ENCODE measurements around the gene DSCAML1.

DSCAML1 gene

GRCh38 chr11:117664897-117665296, 132.1 kb downstream of the DSCAML1 start:
- peak overlapping the region in 5 of 11 experiments; percentile 13 to 58 (median 36); a peak in 9 of 22 replicates for H3K4me2 ChIP-seq
- H4K20me1 ChIP-seq: peaks cover 0 to 13% (median 0%) of the 10 kb centered on the region in 11 experiments; a peak in 4 of 22 replicates
- no peak overlapping the region for H3K4me3 ChIP-seq
- no peak overlapping the region for H3K9ac ChIP-seq
- H3K27ac ChIP-seq: no peak overlapping the region
- peaks cover 0 to 10% (median 0%) of the 10 kb centered on the region in 11 experiments; a peak in 4 of 22 replicates for H3K27me3 ChIP-seq
- no peak for TF ChIP-seq Cebpa-rat (IDR thresholded peaks at IDR 0.05)
- H3K36me3 ChIP-seq: no peaks in the 10 kb centered on the region
- H3K4me1 ChIP-seq: peaks cover 0 to 19% (median 6%) of the 10 kb centered on the region in 10 experiments; a peak in 11 of 20 replicates
- H3K9me3 ChIP-seq (replicated peaks in 1 of 11): no peaks in the 10 kb centered on the region

DNA sequence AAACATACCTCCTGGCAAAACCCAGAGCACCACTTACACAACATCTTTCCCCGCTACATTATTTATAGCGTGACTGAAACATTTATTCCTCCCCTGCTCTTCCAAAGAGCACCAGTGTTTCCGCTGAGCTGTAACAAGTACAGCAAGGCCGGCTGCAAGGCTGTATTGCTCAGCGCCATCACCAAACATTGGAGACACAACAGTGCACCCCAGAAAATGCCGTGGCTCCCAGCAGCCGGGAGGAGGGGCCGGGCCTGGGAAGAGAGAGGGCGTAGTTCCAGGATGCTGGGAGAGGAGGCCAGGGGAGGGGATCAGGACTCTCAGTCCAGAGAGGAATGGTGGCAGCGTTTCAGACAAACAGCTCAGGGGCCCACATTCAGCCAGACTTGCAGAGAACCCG, 133.2 kb downstream of the DSCAML1 start:
- no peak for TF ChIP-seq Cebpa-rat (IDR thresholded peaks at IDR 0.05)
- Histone ChIP-seq H3K9me3 (replicated peaks in 1 of 11) (no peaks in the 10 kb centered on the region), H3K4me3 (no peak overlapping the region)

DNA sequence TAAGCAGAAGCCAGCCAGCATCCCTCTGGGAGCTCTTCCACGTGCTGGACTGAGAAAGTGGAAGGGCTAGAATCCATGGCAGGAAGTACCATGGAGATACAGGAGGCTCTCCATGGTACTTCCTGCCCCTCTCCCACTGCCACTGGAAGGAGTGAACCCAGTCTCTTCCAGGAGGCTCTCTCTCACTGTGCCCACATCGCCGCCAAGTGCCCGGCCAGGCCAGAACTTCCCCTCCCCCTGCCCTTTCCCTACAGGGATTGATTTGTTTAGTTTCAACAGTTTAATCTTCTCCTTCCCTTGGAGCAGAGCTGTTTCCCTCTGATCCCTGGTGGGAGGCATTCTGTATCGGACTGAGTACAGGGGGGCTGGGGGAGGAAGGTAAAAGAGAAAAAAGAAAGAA, 133.6 kb downstream of the DSCAML1 start:
- H3K4me3 ChIP-seq: no peak overlapping the region
- H3K27me3 ChIP-seq: peaks cover 0 to 10% (median 0%) of the 10 kb centered on the region in 11 experiments; a peak in 4 of 22 replicates
- peaks cover 0 to 19% (median 6%) of the 10 kb centered on the region in 10 experiments; a peak in 11 of 20 replicates for H3K4me1 ChIP-seq
- no peak overlapping the region for H3K27ac ChIP-seq
- no peak for TF ChIP-seq Cebpa-rat (IDR thresholded peaks at IDR 0.05)
- no peaks in the 10 kb centered on the region for H3K36me3 ChIP-seq
- peak overlapping the region in 6 of 11 experiments; percentile 15 to 58 (median 36); a peak in 7 of 22 replicates for H3K4me2 ChIP-seq
- H3K9me3 ChIP-seq (replicated peaks in 1 of 11): no peaks in the 10 kb centered on the region
- peaks cover 0 to 9% (median 0%) of the 10 kb centered on the region in 11 experiments; a peak in 3 of 22 replicates for H4K20me1 ChIP-seq
- H3K9ac ChIP-seq: no peak overlapping the region

More for the DNA sequence above, 133.2 kb downstream of the DSCAML1 start:
- H3K4me1 ChIP-seq: peaks cover 0 to 19% (median 6%) of the 10 kb centered on the region in 10 experiments; a peak in 11 of 20 replicates
- no peak overlapping the region for H3K27ac ChIP-seq
- no peaks in the 10 kb centered on the region for H3K36me3 ChIP-seq
- peaks cover 0 to 13% (median 0%) of the 10 kb centered on the region in 11 experiments; a peak in 4 of 22 replicates for H4K20me1 ChIP-seq
- peak overlapping the region in 7 of 11 experiments; percentile 1 to 58 (median 34); a peak in 10 of 22 replicates for H3K4me2 ChIP-seq
- H3K9ac ChIP-seq: no peak overlapping the region
- H3K27me3 ChIP-seq: peaks cover 0 to 10% (median 0%) of the 10 kb centered on the region in 11 experiments; a peak in 4 of 22 replicates

DNA sequence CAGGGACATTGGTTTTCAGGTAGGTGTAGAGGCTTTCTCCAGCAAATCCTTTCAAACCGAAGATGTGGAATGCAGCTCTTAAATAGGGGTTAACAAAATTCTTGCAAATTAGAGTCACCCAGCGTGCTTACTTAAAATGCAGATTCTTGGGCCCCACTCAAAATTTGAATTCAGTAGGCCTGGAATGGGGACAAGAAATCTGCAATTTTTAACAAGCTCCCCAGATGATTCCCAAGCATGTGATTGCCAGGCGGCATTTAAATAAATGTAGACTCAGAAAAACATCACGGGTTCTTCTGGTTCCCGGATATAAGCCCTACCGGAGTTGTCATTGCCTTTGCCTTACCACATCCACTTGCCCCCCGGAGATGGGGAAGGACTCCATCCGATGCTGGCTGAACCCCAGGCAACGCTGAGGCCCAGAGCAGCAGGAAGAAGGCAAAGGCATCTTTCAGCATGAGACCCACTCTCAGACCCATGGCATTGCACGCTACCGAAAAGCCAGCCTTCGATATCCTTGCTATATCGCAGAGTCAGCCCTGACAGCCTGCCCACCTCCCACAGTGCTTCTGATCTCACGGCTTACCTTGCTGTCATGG, 134.2 kb downstream of the DSCAML1 start:
- Histone ChIP-seq H3K27ac (no peak overlapping the region), H4K20me1 (peaks cover 0 to 9% (median 0%) of the 10 kb centered on the region in 11 experiments; a peak in 3 of 22 replicates), H3K9ac (no peak overlapping the region), H3K36me3 (no peaks in the 10 kb centered on the region), H3K4me1 (peaks cover 0 to 19% (median 6%) of the 10 kb centered on the region in 10 experiments; a peak in 11 of 20 replicates), H3K27me3 (peaks cover 0 to 10% (median 0%) of the 10 kb centered on the region in 11 experiments; a peak in 4 of 22 replicates), H3K4me3 (no peak overlapping the region), H3K9me3 (replicated peaks in 1 of 11) (no peaks in the 10 kb centered on the region), H3K4me2 (no peak overlapping the region)
- no peak for TF ChIP-seq Cebpa-rat (IDR thresholded peaks at IDR 0.05)

DNA sequence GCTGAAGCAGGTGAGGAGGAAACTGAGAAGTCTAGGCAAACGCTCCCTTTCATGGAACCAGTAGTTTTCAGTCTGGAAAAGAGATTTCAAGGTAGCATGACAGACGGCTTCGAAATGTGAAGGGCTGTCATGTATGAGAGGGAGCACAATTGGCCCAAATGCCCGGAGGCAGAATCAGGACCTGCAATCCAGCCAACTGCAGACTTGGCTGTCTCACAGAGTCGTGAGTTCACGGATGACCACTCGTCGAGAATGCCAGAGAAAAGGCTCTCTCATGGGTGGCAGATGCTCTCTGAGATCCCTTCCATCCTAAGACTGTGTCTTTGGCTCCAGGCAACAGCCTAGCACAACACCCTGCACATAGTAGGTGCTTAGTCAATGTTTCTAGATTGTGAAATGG, 134.8 kb downstream of the DSCAML1 start:
- H3K4me1 ChIP-seq: peaks cover 0 to 19% (median 6%) of the 10 kb centered on the region in 10 experiments; a peak in 11 of 20 replicates

DNA sequence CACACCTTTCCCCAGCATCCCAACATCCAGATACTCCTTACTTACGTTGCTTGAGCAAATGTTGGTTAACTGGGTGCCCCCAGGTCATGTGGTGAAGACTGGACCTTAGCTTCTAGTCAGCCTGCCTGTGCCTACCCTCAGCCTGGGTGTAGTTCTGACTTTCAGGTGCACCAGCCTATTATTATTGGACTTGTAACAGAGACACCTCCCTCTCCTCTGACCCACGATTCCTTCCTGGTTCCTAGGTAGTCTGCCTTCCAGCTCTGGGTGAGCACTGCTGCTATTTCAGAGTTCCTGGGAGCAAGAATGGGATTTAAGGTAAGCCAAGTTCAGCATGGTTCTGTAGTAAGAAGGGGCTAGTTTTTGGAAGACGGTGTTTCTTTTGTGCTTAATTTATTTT, 138.2 kb downstream of the DSCAML1 start:
- no peaks in the 10 kb centered on the region for H3K36me3 ChIP-seq
- H3K4me3 ChIP-seq: no peak overlapping the region
- TF ChIP-seq Cebpa-rat (IDR thresholded peaks at IDR 0.05): no peak
- peaks cover 0 to 7% (median 0%) of the 10 kb centered on the region in 11 experiments; a peak in 2 of 22 replicates for H4K20me1 ChIP-seq
- no peak overlapping the region for H3K27ac ChIP-seq
- H3K4me1 ChIP-seq: peaks cover 0 to 6% (median under 1%) of the 10 kb centered on the region in 10 experiments; a peak in 7 of 20 replicates
- no peak overlapping the region for H3K9ac ChIP-seq
- H3K27me3 ChIP-seq: peaks cover 0 to 9% (median 0%) of the 10 kb centered on the region in 11 experiments; a peak in 3 of 22 replicates
- no peak overlapping the region for H3K4me2 ChIP-seq
- no peaks in the 10 kb centered on the region for H3K9me3 ChIP-seq (replicated peaks in 1 of 11)

More for the DNA sequence above, 134.8 kb downstream of the DSCAML1 start:
- Histone ChIP-seq H3K9me3 (replicated peaks in 1 of 11) (no peaks in the 10 kb centered on the region), H3K9ac (no peak overlapping the region), H3K27me3 (peaks cover 0 to 10% (median 0%) of the 10 kb centered on the region in 11 experiments; a peak in 4 of 22 replicates), H3K27ac (no peak overlapping the region), H3K36me3 (no peaks in the 10 kb centered on the region), H3K4me2 (no peak overlapping the region), H4K20me1 (peaks cover 0 to 9% (median 0%) of the 10 kb centered on the region in 11 experiments; a peak in 3 of 22 replicates), H3K4me3 (no peak overlapping the region)
- no peak for TF ChIP-seq Cebpa-rat (IDR thresholded peaks at IDR 0.05)

DNA sequence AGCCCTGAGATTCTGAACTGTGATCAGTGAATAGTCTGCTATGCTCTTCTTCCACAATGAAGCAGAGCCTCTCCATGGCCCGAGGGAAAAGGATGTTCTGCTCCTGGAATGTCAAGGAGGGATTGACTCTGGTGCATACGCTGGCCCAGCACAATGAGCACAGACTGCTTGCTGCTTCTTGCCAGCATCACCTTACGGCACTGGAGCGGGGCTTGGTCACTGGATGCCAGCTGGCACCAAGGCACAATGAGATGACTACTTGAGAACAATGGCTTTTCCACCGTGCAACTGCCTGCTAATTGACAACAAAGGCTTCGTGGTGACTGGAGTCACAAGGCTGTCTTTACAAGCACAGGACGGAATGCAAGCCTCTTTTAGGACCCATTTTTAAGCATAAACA, 139.2 kb downstream of the DSCAML1 start:
- H3K4me2 ChIP-seq: no peak overlapping the region
- TF ChIP-seq Cebpa-rat (IDR thresholded peaks at IDR 0.05): no peak
- no peaks in the 10 kb centered on the region for H3K9me3 ChIP-seq (replicated peaks in 1 of 11)
- H3K9ac ChIP-seq: no peak overlapping the region
- no peaks in the 10 kb centered on the region for H3K36me3 ChIP-seq
- peaks cover 0 to under 1% (median 0%) of the 10 kb centered on the region in 11 experiments; a peak in 2 of 22 replicates for H3K27me3 ChIP-seq
- H4K20me1 ChIP-seq: no peaks in the 10 kb centered on the region; a peak in 2 of 22 replicates
- H3K4me1 ChIP-seq: no peaks in the 10 kb centered on the region
- H3K27ac ChIP-seq: no peak overlapping the region
- H3K4me3 ChIP-seq: no peak overlapping the region

- Histone ChIP-seq H3K9me3 (replicated peaks in 1 of 11) (no peaks in the 10 kb centered on the region), H3K4me2 (no peak overlapping the region), H3K4me3 (no peak overlapping the region), H3K27ac (no peak overlapping the region), H3K4me1 (no peaks in the 10 kb centered on the region), H4K20me1 (no peaks in the 10 kb centered on the region; a peak in 3 of 22 replicates), H3K36me3 (no peaks in the 10 kb centered on the region), H3K9ac (no peak overlapping the region), H3K27me3 (no peaks in the 10 kb centered on the region; a peak in 1 of 22 replicates)
- TF ChIP-seq Cebpa-rat (IDR thresholded peaks at IDR 0.05): no peak
Observed at GRCh38 chr11:117654281-117655255, 142.4 kb downstream of the DSCAML1 start.
